Skeletal muscle tissue (tissue), 4 donors: ENCODE measurements around the gene LRP1B. TPM values are rescaled to one million over a fixed set of nuclear protein-coding genes. Genes with fewer than 3 reads are reported as not detected.

Experiments
- H3K27ac ChIP-seq: one replicate; pipeline ENCODE4 v1.7.0; 2013; ENCODE audit warnings: mild to moderate bottlenecking, low read depth, low read length, inconsistent platforms
- H3K27me3 ChIP-seq, 3 donors: one replicate each; pipeline ENCODE4 v1.7.0; 2013; ENCODE audit warnings: low read length in 3 of 3; ENCODE audit not compliant: control insufficient read depth in 3 of 3, insufficient read depth in 3 of 3
- H3K36me3 ChIP-seq, 3 donors: one replicate each; pipeline ENCODE4 v1.7.0; 2013; ENCODE audit warnings: low read length in 3 of 3; ENCODE audit not compliant: control insufficient read depth in 3 of 3, insufficient read depth in 3 of 3
- H3K4me1 ChIP-seq, 3 donors: one replicate each; pipeline ENCODE4 v1.7.0; 2013; ENCODE audit warnings: low read length in 3 of 3, mild to moderate bottlenecking in 3 of 3; ENCODE audit not compliant: control insufficient read depth in 3 of 3, insufficient read depth in 3 of 3
- H3K4me3 ChIP-seq, 3 donors: one replicate each; pipeline ENCODE4 v1.7.0; 2013; ENCODE audit warnings: low read length in 3 of 3
- H3K9ac ChIP-seq, 3 donors: one replicate each; pipeline ENCODE4 v1.7.0; 2013; ENCODE audit warnings: low read length in 3 of 3, mild to moderate bottlenecking in 3 of 3, moderate library complexity in 2 of 3, low read depth in 1 of 3
- H3K9me3 ChIP-seq, 3 donors: one replicate each; pipeline ENCODE4 v1.7.0; 2013; ENCODE audit warnings: low read length in 3 of 3; ENCODE audit not compliant: control insufficient read depth in 3 of 3
- total RNA-seq: library from RNA; depleted of rRNA; stranded (reverse); fragments of >200 nt; gene quantifications from one replicate; pipeline ENCODE4 v1.2.3, GENCODE V29; 2014
- donor health status: Osteomylitis.

Gene LRP1B
- total RNA-seq, 1 donor from 2014 or later, result 2.6 TPM

GRCh38 chr2:142048581-142048980 is 82.2 kb downstream of the LRP1B start:
- Histone ChIP-seq H3K4me1 (no peaks in the 10 kb centered on the region), H3K9me3 (no peaks in the 10 kb centered on the region), H3K27ac (no peak overlapping the region), H3K9ac (no peak overlapping the region), H3K27me3 (no peaks in the 10 kb centered on the region), H3K4me3 (no peak overlapping the region), H3K36me3 (no peaks in the 10 kb centered on the region)

GRCh38 chr2:142045641-142046040 is 85.2 kb downstream of the LRP1B start:
- Histone ChIP-seq H3K27me3 (no peaks in the 10 kb centered on the region), H3K4me1 (no peaks in the 10 kb centered on the region), H3K9me3 (no peaks in the 10 kb centered on the region), H3K36me3 (no peaks in the 10 kb centered on the region), H3K27ac (no peak overlapping the region), H3K4me3 (no peak overlapping the region), H3K9ac (no peak overlapping the region)

GRCh38 chr2:142044197-142044596 is 86.6 kb downstream of the LRP1B start:
- Histone ChIP-seq H3K27me3 (no peaks in the 10 kb centered on the region), H3K4me1 (no peaks in the 10 kb centered on the region), H3K4me3 (no peak overlapping the region), H3K36me3 (no peaks in the 10 kb centered on the region), H3K27ac (no peak overlapping the region), H3K9ac (no peak overlapping the region), H3K9me3 (no peaks in the 10 kb centered on the region)

GRCh38 chr2:142042536-142043199 is 88.1 kb downstream of the LRP1B start:
- no peaks in the 10 kb centered on the region for H3K36me3 ChIP-seq
- H3K27me3 ChIP-seq, result no peaks in the 10 kb centered on the region
- H3K4me1 ChIP-seq, result no peaks in the 10 kb centered on the region
- H3K27ac ChIP-seq, result no peak overlapping the region
- H3K9ac ChIP-seq, result no peak overlapping the region
- no peak overlapping the region for H3K4me3 ChIP-seq
- H3K9me3 ChIP-seq, result no peaks in the 10 kb centered on the region

GRCh38 chr2:142041996-142042395 is 88.8 kb downstream of the LRP1B start:
- Histone ChIP-seq H3K27me3 (no peaks in the 10 kb centered on the region), H3K36me3 (no peaks in the 10 kb centered on the region), H3K4me3 (no peak overlapping the region), H3K9me3 (no peaks in the 10 kb centered on the region), H3K9ac (no peak overlapping the region), H3K4me1 (no peaks in the 10 kb centered on the region), H3K27ac (no peak overlapping the region)

GRCh38 chr2:142041105-142041504 is 89.7 kb downstream of the LRP1B start:
- Histone ChIP-seq H3K4me3 (no peak overlapping the region), H3K4me1 (no peaks in the 10 kb centered on the region), H3K27ac (no peak overlapping the region), H3K9me3 (no peaks in the 10 kb centered on the region), H3K36me3 (no peaks in the 10 kb centered on the region), H3K27me3 (no peaks in the 10 kb centered on the region), H3K9ac (no peak overlapping the region)

- Histone ChIP-seq H3K9me3 (no peaks in the 10 kb centered on the region), H3K4me3 (no peak overlapping the region), H3K27me3 (no peaks in the 10 kb centered on the region), H3K36me3 (no peaks in the 10 kb centered on the region), H3K9ac (no peak overlapping the region), H3K4me1 (no peaks in the 10 kb centered on the region), H3K27ac (no peak overlapping the region)
These were observed 90.3 kb downstream of the LRP1B start for GRCh38 chr2:142040556-142040955.

- Histone ChIP-seq H3K9ac (no peak overlapping the region), H3K27ac (no peak overlapping the region), H3K36me3 (no peaks in the 10 kb centered on the region), H3K4me1 (no peaks in the 10 kb centered on the region), H3K4me3 (no peak overlapping the region), H3K27me3 (no peaks in the 10 kb centered on the region), H3K9me3 (no peaks in the 10 kb centered on the region)
These were observed 92.0 kb downstream of the LRP1B start for GRCh38 chr2:142038826-142039225.

- Histone ChIP-seq H3K4me1 (no peaks in the 10 kb centered on the region), H3K9me3 (no peaks in the 10 kb centered on the region), H3K27ac (no peak overlapping the region), H3K9ac (no peak overlapping the region), H3K27me3 (no peaks in the 10 kb centered on the region), H3K4me3 (no peak overlapping the region), H3K36me3 (no peaks in the 10 kb centered on the region)
These were observed 93.1 kb downstream of the LRP1B start for GRCh38 chr2:142037744-142038143.

- Histone ChIP-seq H3K36me3 (no peaks in the 10 kb centered on the region), H3K9me3 (no peaks in the 10 kb centered on the region), H3K4me3 (no peak overlapping the region), H3K9ac (no peak overlapping the region), H3K4me1 (no peaks in the 10 kb centered on the region), H3K27me3 (no peaks in the 10 kb centered on the region), H3K27ac (no peak overlapping the region)
These were observed 93.8 kb downstream of the LRP1B start for GRCh38 chr2:142037066-142037465.
